SU-DHL-6 (cell line): ENCODE data around the gene FKBP2.

Source experiments
- EZH2phosphoT487 ChIP-seq: fragments of 200-600 bp; sonication (generic), shearing (Covaris generic); conservative IDR thresholded peaks from 2 replicates; pipeline ENCODE4 v1.6.1; 2018; ENCODE audit warnings: mild to moderate bottlenecking, antibody characterized with exemption, low read length, moderate library complexity, mixed read lengths
- TF ChIP-seq, protein P1 (sequence below): fragments of 200-600 bp; sonication (generic); IDR thresholded peaks from one replicate; pipeline ENCODE4 v1.5.1; 2017; ENCODE audit warnings: antibody characterized with exemption, mild to moderate bottlenecking, low read length, moderate library complexity; ENCODE audit not compliant: insufficient read depth, poor library complexity, severe bottlenecking

DNA sequence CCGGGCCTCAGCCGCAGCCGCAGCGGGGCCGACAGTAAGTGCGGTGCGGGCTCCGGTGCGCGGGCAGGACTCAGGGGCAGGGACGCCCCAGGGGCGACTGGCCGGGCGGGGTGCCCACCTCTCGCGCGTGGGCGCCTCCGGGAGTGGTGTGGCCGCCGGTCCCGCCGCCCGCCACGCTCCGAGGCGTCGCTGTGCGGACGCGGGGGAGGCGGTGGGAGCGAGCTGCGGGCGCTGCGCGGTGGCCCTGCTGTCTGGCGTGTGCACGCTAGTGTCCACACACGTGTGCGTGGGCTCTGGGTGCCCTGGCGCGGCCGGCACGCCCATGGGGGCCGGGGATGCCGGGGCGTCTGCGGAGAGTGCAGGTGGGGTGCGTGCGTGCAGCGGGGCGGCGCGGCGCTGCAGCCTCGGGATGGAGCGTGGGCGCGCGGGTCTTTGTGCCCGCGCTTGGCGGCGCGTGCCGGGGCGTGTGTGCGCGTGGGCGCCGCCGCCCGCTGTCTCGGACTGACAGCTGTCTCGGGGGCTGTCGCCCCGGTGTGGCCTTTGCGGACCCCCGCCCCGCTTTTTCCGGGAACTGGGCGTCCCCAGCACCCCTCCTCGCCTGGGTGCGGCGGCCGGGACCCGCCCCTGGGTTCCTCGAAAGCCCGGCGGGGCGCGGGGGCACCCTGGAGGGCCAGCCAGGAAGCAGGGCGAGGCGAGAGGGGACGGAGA is 51.0 kb downstream of the FKBP2 start:
- TF ChIP-seq, protein P1, sequence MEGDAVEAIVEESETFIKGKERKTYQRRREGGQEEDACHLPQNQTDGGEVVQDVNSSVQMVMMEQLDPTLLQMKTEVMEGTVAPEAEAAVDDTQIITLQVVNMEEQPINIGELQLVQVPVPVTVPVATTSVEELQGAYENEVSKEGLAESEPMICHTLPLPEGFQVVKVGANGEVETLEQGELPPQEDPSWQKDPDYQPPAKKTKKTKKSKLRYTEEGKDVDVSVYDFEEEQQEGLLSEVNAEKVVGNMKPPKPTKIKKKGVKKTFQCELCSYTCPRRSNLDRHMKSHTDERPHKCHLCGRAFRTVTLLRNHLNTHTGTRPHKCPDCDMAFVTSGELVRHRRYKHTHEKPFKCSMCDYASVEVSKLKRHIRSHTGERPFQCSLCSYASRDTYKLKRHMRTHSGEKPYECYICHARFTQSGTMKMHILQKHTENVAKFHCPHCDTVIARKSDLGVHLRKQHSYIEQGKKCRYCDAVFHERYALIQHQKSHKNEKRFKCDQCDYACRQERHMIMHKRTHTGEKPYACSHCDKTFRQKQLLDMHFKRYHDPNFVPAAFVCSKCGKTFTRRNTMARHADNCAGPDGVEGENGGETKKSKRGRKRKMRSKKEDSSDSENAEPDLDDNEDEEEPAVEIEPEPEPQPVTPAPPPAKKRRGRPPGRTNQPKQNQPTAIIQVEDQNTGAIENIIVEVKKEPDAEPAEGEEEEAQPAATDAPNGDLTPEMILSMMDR: no peak
- TF ChIP-seq EZH2phosphoT487: no peak
